WTC11 (cell line): ENCODE measurements around the gene SORCS1. TPM values are rescaled to one million over a fixed set of nuclear protein-coding genes. Genes with fewer than 3 reads are reported as not detected.
A peak's percentile ranks its signal among the peaks of the same experiment; 100 is the strongest.

ENCODE experiments used
- ATAC-seq: fragments of 200-7000 bp; cut with Tn5 transposase; 2 replicates; pipeline ENCODE4 v1.10.0; 2021; ENCODE audit warnings: mild to moderate bottlenecking, moderate library complexity
- CTCF ChIA-PET: fragments of 300-600 bp; sonication (Branson Sonifier 250); formaldehyde crosslinking; loops from one replicate; lab custom pipeline; 2021; ENCODE audit warnings: antibody characterized with exemption; lab: Charles Lee
- POLR2A ChIA-PET: fragments of 350-600 bp; sonication (Branson Sonifier 250); formaldehyde crosslinking; loops from one replicate; lab custom pipeline; 2021; ENCODE audit warnings: antibody characterized with exemption; lab: Charles Lee
- DNase-seq: peaks from one replicate; pipeline ENCODE4 v3.0.0; 2021; ENCODE audit warnings: low spot score
- H3K27ac Mint-ChIP-seq: 2 replicates; pipeline ENCODE4 v1.8.0; 2021; ENCODE audit warnings: mixed read lengths
- H3K27me3 Mint-ChIP-seq: 2 replicates; pipeline ENCODE4 v1.8.0; 2021; ENCODE audit warnings: low read depth, mild to moderate bottlenecking, moderate library complexity, mixed read lengths
- H3K36me3 Mint-ChIP-seq: 2 replicates; pipeline ENCODE4 v1.8.0; 2021; ENCODE audit warnings: mixed read lengths
- H3K4me1 Mint-ChIP-seq: 2 replicates; pipeline ENCODE4 v1.8.0; 2022; ENCODE audit warnings: mixed read lengths
- H3K4me3 Mint-ChIP-seq: 2 replicates; pipeline ENCODE4 v1.8.0; 2021; ENCODE audit warnings: mild to moderate bottlenecking, moderate library complexity, mixed read lengths
- H3K9me3 Mint-ChIP-seq: 2 replicates; pipeline ENCODE4 v1.8.0; 2021; ENCODE audit warnings: mixed read lengths
- ATF1 ChIP-seq: sonication (generic); formaldehyde crosslinking; IDR thresholded peaks from 2 replicates; pipeline ENCODE4 v1.8.1; 2023; ENCODE audit warnings: mild to moderate bottlenecking, moderate library complexity, missing genetic modification reagents
- CDX4 ChIP-seq: fragments of 250-450 bp; sonication (Bioruptor Pico); IDR thresholded peaks from 2 replicates; pipeline ENCODE4 v1.9.0; 2021; ENCODE audit warnings: moderate library complexity, mild to moderate bottlenecking, inconsistent platforms, borderline replicate concordance
- CREM ChIP-seq: sonication (generic); formaldehyde crosslinking; IDR thresholded peaks from 2 replicates; pipeline ENCODE4 v1.8.1; 2022; ENCODE audit warnings: mild to moderate bottlenecking, missing genetic modification reagents, moderate library complexity
- CTCF ChIP-seq: fragments of 200-600 bp; IDR thresholded peaks from 2 replicates; pipeline ENCODE4 v1.8.0; 2022; ENCODE audit warnings: antibody characterized with exemption
- E2F1 ChIP-seq: sonication (generic); formaldehyde crosslinking; IDR thresholded peaks from 2 replicates; pipeline ENCODE4 v1.8.0; 2022; ENCODE audit warnings: mild to moderate bottlenecking, missing genetic modification reagents
- EMX1 ChIP-seq: fragments of 250-450 bp; sonication (Bioruptor Pico); IDR thresholded peaks from 2 replicates; pipeline ENCODE4 v1.8.0; 2021; ENCODE audit warnings: mild to moderate bottlenecking
- FOXK1 ChIP-seq: sonication (generic); formaldehyde crosslinking; IDR thresholded peaks from 2 replicates; pipeline ENCODE4 v1.8.0; 2022; ENCODE audit warnings: mild to moderate bottlenecking, moderate library complexity, missing genetic modification reagents
- GABPB1 ChIP-seq: sonication (generic); formaldehyde crosslinking; IDR thresholded peaks from 2 replicates; pipeline ENCODE4 v1.8.1; 2023; ENCODE audit warnings: mild to moderate bottlenecking, missing genetic modification reagents
- IRF1 ChIP-seq: sonication (generic); formaldehyde crosslinking; IDR thresholded peaks from 2 replicates; pipeline ENCODE4 v1.8.0; 2023; ENCODE audit warnings: missing genetic modification reagents
- IRF2 ChIP-seq: sonication (generic); formaldehyde crosslinking; IDR thresholded peaks from 2 replicates; pipeline ENCODE4 v1.8.0; 2022; ENCODE audit warnings: low read depth, missing genetic modification reagents, borderline replicate concordance
- MAX ChIP-seq: sonication (generic); formaldehyde crosslinking; IDR thresholded peaks from 2 replicates; pipeline ENCODE4 v1.8.0; 2022; ENCODE audit warnings: mild to moderate bottlenecking, missing genetic modification reagents
- MXD4 ChIP-seq: fragments of 250-450 bp; sonication (Bioruptor Pico); IDR thresholded peaks from 2 replicates; pipeline ENCODE4 v1.8.0; 2021; ENCODE audit warnings: mild to moderate bottlenecking, moderate library complexity, borderline replicate concordance
- MYBL2 ChIP-seq: sonication (generic); formaldehyde crosslinking; IDR thresholded peaks from 2 replicates; pipeline ENCODE4 v1.8.1; 2023; ENCODE audit warnings: mild to moderate bottlenecking, moderate library complexity, missing genetic modification reagents
- NFYB ChIP-seq: sonication (generic); formaldehyde crosslinking; conservative IDR thresholded peaks from 2 replicates; pipeline ENCODE4 v1.8.0; 2022; ENCODE audit warnings: low read depth, missing genetic modification reagents
- NR1H2 ChIP-seq: sonication (generic); formaldehyde crosslinking; IDR thresholded peaks from 2 replicates; pipeline ENCODE4 v1.9.0; 2021; ENCODE audit warnings: mild to moderate bottlenecking, moderate library complexity, missing genetic modification reagents
- NR3C1 ChIP-seq: sonication (generic); formaldehyde crosslinking; conservative IDR thresholded peaks from 2 replicates; pipeline ENCODE4 v1.8.1; 2023; ENCODE audit warnings: low read depth, mild to moderate bottlenecking, missing genetic modification reagents
- OVOL2 ChIP-seq: fragments of 250-450 bp; sonication (Bioruptor Pico); IDR thresholded peaks from 2 replicates; pipeline ENCODE4 v1.9.0; 2021; ENCODE audit warnings: mild to moderate bottlenecking, borderline replicate concordance
- PREB ChIP-seq: sonication (generic); formaldehyde crosslinking; IDR thresholded peaks from 2 replicates; pipeline ENCODE4 v1.8.1; 2022; ENCODE audit warnings: mild to moderate bottlenecking, missing genetic modification reagents, moderate library complexity, borderline replicate concordance
- SOX15 ChIP-seq: fragments of 250-450 bp; sonication (Bioruptor Pico); IDR thresholded peaks from 2 replicates; pipeline ENCODE4 v1.9.0; 2021; ENCODE audit warnings: mild to moderate bottlenecking
- TCF7 ChIP-seq: sonication (generic); formaldehyde crosslinking; IDR thresholded peaks from 2 replicates; pipeline ENCODE4 v1.8.0; 2022; ENCODE audit warnings: mild to moderate bottlenecking, low read depth, missing genetic modification reagents, moderate library complexity
- USF1 ChIP-seq: sonication (generic); formaldehyde crosslinking; IDR thresholded peaks from 2 replicates; pipeline ENCODE4 v1.8.0; 2022; ENCODE audit warnings: mild to moderate bottlenecking, missing genetic modification reagents
- USF2 ChIP-seq: sonication (generic); formaldehyde crosslinking; IDR thresholded peaks from 2 replicates; pipeline ENCODE4 v1.8.1; 2023; ENCODE audit warnings: mild to moderate bottlenecking, missing genetic modification reagents, moderate library complexity
- ZNF219 ChIP-seq: sonication (generic); formaldehyde crosslinking; IDR thresholded peaks from 2 replicates; pipeline ENCODE4 v1.8.0; 2023; ENCODE audit warnings: missing genetic modification reagents, mild to moderate bottlenecking, borderline replicate concordance
- ZNF396 ChIP-seq: fragments of 250-450 bp; sonication (Bioruptor Pico); IDR thresholded peaks from 2 replicates; pipeline ENCODE4 v1.8.0; 2021; ENCODE audit warnings: mild to moderate bottlenecking, moderate library complexity, borderline replicate concordance
- total RNA-seq: library from RNA; stranded (reverse); gene quantifications from 3 replicates; pipeline ENCODE4 v1.2.3, GENCODE V29; 2021

The SORCS1 gene
- total RNA-seq, 1 experiment from 2014 or later, result 3.3 TPM

- Mint-ChIP-seq H3K4me3 (no peak overlapping the region), H3K36me3 (peaks cover 7% of the 10 kb centered on the region; the same call in 1 of the 2 replicates), H3K4me1 (peaks cover 14% of the 10 kb centered on the region), H3K27me3 (0 out of 2 replicates have a peak, but pooled peaks cover 2% of the 10 kb centered on the region), H3K27ac (no peak overlapping the region), H3K9me3 (peaks cover 10% of the 10 kb centered on the region)
- DNase-seq, result no peak
- TF ChIP-seq IRF1 (CRISPR knock-in tag), result no peak
- no peak for TF ChIP-seq TCF7
- TF ChIP-seq SOX15 (CRISPR knock-in tag), result no peak
- TF ChIP-seq ZNF219 (CRISPR knock-in tag), result no peak
- no peak for TF ChIP-seq NR1H2 (CRISPR knock-in tag)
- no peak for TF ChIP-seq USF1 (CRISPR knock-in tag)
- no peak for TF ChIP-seq MXD4 (CRISPR knock-in tag)
- TF ChIP-seq MAX, result no peak
- TF ChIP-seq MYBL2, result no peak
- TF ChIP-seq PREB, result no peak
- no peak for TF ChIP-seq EMX1 (CRISPR knock-in tag)
- no peak for TF ChIP-seq IRF2 (CRISPR knock-in tag)
- TF ChIP-seq E2F1 (CRISPR knock-in tag), result no peak
- TF ChIP-seq ZNF396, result no peak
- TF ChIP-seq NR3C1 (CRISPR knock-in tag), result no peak
- TF ChIP-seq USF2, result no peak
- peak; percentile 69 for ATAC-seq
- ChIA-PET CTCF (interaction anchor here (0.6 to 1.0 kb wide), 3 partner anchors 76 to 161 kb away, joined by 3 read pairs; no protein-coding TSS in a partner anchor), POLR2A (interaction anchor here (0.8 kb wide), 1 partner anchor 9 kb away, joined by 3 read pairs; no protein-coding TSS in a partner anchor)
Observed at GRCh38 chr10:106866244-106866845, 298.2 kb downstream of the SORCS1 start.

GRCh38 chr10:106864031-106864430, 300.5 kb downstream of the SORCS1 start:
- Mint-ChIP-seq H3K9me3 (peaks cover 7% of the 10 kb centered on the region), H3K27me3 (0 out of 2 replicates have a peak, but pooled peaks cover 2% of the 10 kb centered on the region), H3K4me1 (peaks cover 16% of the 10 kb centered on the region), H3K4me3 (no peak overlapping the region), H3K36me3 (peaks cover 7% of the 10 kb centered on the region; the same call in 1 of the 2 replicates), H3K27ac (no peak overlapping the region)
- POLR2A ChIA-PET, result interaction anchor here (0.7 kb wide), 1 partner anchor 148 kb away, joined by 6 read pairs; no protein-coding TSS in a partner anchor
- ATAC-seq, result no peak
- DNase-seq, result no peak
- CTCF ChIA-PET, result interaction anchor here (0.6 to 1.5 kb wide), 6 partner anchors 8 to 275 kb away, joined by 3 to 6 read pairs (median 4); no protein-coding TSS in a partner anchor
- TF ChIP-seq ATF1 (CRISPR knock-in tag) (no peak), SOX15 (CRISPR knock-in tag) (no peak), CTCF (no peak), CREM (CRISPR knock-in tag) (no peak), MYBL2 (no peak), NFYB (no peak), PREB (no peak), NR3C1 (CRISPR knock-in tag) (no peak), CDX4 (CRISPR knock-in tag) (no peak), ZNF396 (no peak), OVOL2 (CRISPR knock-in tag) (no peak), FOXK1 (CRISPR knock-in tag) (no peak), IRF2 (CRISPR knock-in tag) (no peak), GABPB1 (CRISPR knock-in tag) (no peak), IRF1 (CRISPR knock-in tag) (no peak)
